GM21367 (cell line): ENCODE measurements around the gene NUDT3.

Experiments
- ATAC-seq: cut with Tn5 transposase; IDR thresholded peaks from one replicate; pipeline ENCODE4 v1.9.1; 2021; ENCODE audit not compliant: unreplicated experiment

The NUDT3 gene

GRCh38 chr6:34230653-34231371 lies 161.7 kb downstream of the NUDT3 start:
- no peak for ATAC-seq

- ATAC-seq = no peak
Observed at GRCh38 chr6:34229877-34230276, 162.6 kb downstream of the NUDT3 start.
